Neural progenitor cell (in vitro differentiated cells): Measurements from ENCODE around the gene SLC35F3.

Experiments used
- CTCF ChIP-seq: fragments of 200-600 bp; sonication (generic); IDR thresholded peaks from 2 replicates; pipeline ENCODE4 v1.5.1; 2017; ENCODE audit warnings: antibody characterized with exemption, mild to moderate bottlenecking
- EZH2 ChIP-seq: fragments of 200-600 bp; sonication (generic); IDR thresholded peaks from 2 replicates; pipeline ENCODE4 v1.6.1; 2017; ENCODE audit warnings: antibody characterized with exemption, mild to moderate bottlenecking, moderate library complexity
- EZH2phosphoT487 ChIP-seq: fragments of 200-600 bp; sonication (generic); IDR thresholded peaks from 2 replicates; pipeline ENCODE4 v1.6.1; 2017; ENCODE audit warnings: antibody characterized with exemption

- TF ChIP-seq CTCF: no peak
- no peak for TF ChIP-seq EZH2phosphoT487
- peak; percentile 63 for TF ChIP-seq EZH2
These were observed 1.1 kb downstream of the SLC35F3 start for GRCh38 chr1:233905416-233906051.
